Keratinocyte (primary cell): ENCODE results near the gene ITPKC. TPM values are rescaled to one million over a fixed set of nuclear protein-coding genes. Genes with fewer than 3 reads are reported as not detected.

Source experiments
- DNase-seq: peaks from one replicate; pipeline ENCODE4 v3.0.0-alpha.2; 2011; ENCODE audit warnings: low read depth, missing footprints, low spot score
- FAIRE-seq: peaks from 2 replicates; lab custom pipeline; 2011; peaks lifted over from hg19 to GRCh38; lab: Jason Lieb, UNC
- H2AFZ ChIP-seq: 2 replicates; pipeline ENCODE4 v1.6.0; 2012; ENCODE audit warnings: low read length, control low read depth, inconsistent platforms; ENCODE audit not compliant: control insufficient read depth
- H3K27ac ChIP-seq: 2 replicates; pipeline ENCODE4 v1.5.1; 2011; ENCODE audit warnings: low read length; ENCODE audit not compliant: control insufficient read depth, insufficient read depth
- H3K27me3 ChIP-seq: 3 replicates; pipeline ENCODE4 v1.6.0; 2011; ENCODE audit warnings: low read length; ENCODE audit not compliant: control insufficient read depth, insufficient read depth; ENCODE audit errors: extremely low read depth
- H3K36me3 ChIP-seq, 2 experiments: 2 replicates in 1 of 2; 3 replicates in 1 of 2; pipeline ENCODE4 v1.5.1; 2011; ENCODE audit warnings: low read length in 2 of 2, mild to moderate bottlenecking in 1 of 2; ENCODE audit not compliant: control insufficient read depth in 2 of 2, insufficient read depth in 2 of 2; ENCODE audit errors: extremely low read depth in 1 of 2
- H3K4me1 ChIP-seq: 3 replicates; pipeline ENCODE4 v1.5.1; 2011; ENCODE audit warnings: low read length; ENCODE audit not compliant: control insufficient read depth, insufficient read depth; ENCODE audit errors: extremely low read depth
- H3K4me2 ChIP-seq: 3 replicates; pipeline ENCODE4 v1.6.0; 2011; ENCODE audit warnings: low read depth, low read length; ENCODE audit not compliant: control insufficient read depth, insufficient read depth; ENCODE audit errors: extremely low read depth
- H3K4me3 ChIP-seq, 3 experiments: fragments of 200-600 bp in 1 of 3; sonication (generic) in 1 of 3; 2 replicates in 2 of 3; 3 replicates in 1 of 3; pipeline ENCODE4 v1.5.1; 2011 to 2016; ENCODE audit warnings: low read length in 3 of 3, mild to moderate bottlenecking in 3 of 3, control low read depth in 2 of 3, inconsistent platforms in 1 of 3, low read depth in 1 of 3, mixed read lengths in 1 of 3, mixed run types in 1 of 3, moderate library complexity in 1 of 3; ENCODE audit not compliant: control insufficient read depth in 2 of 3, insufficient read depth in 2 of 3; ENCODE audit errors: extremely low read depth in 1 of 3
- H3K79me2 ChIP-seq: 2 replicates; pipeline ENCODE4 v1.6.0; 2012; ENCODE audit warnings: low read length; ENCODE audit not compliant: control insufficient read depth, insufficient read depth
- H3K9ac ChIP-seq: 3 replicates; pipeline ENCODE4 v1.6.0; 2011; ENCODE audit warnings: low read length; ENCODE audit not compliant: control insufficient read depth, insufficient read depth; ENCODE audit errors: extremely low read depth
- H3K9me1 ChIP-seq: 3 replicates; pipeline ENCODE4 v1.6.0; 2011; ENCODE audit warnings: low read length; ENCODE audit not compliant: control insufficient read depth, insufficient read depth; ENCODE audit errors: extremely low read depth
- H3K9me3 ChIP-seq: 2 replicates; pipeline ENCODE4 v1.5.1; 2012; ENCODE audit warnings: low read depth, low read length; ENCODE audit not compliant: control insufficient read depth
- H4K20me1 ChIP-seq: 3 replicates; pipeline ENCODE4 v1.6.0; 2011; ENCODE audit warnings: low read length; ENCODE audit not compliant: control insufficient read depth, insufficient read depth; ENCODE audit errors: extremely low read depth
- EZH2 ChIP-seq: IDR thresholded peaks from one replicate; pipeline ENCODE4 v1.6.1; 2012; ENCODE audit warnings: inconsistent platforms, mild to moderate bottlenecking, low read length, moderate library complexity
- dilution Hi-C: fragments of 300-500 bp; cut with MboI; formaldehyde crosslinking; loops from one replicate; pipeline ENCODE4 v1.7.0; 2020; ENCODE audit warnings: low sequenced_read_pairs; ENCODE audit not compliant: extremely low pct_ligation_motif_present
- polyA plus RNA-seq, 5 experiments: library from polyadenylated mRNA; depleted of rRNA in 3 of 5; stranded (reverse) in 3 of 5; stranded (forward) in 1 of 5; unstranded in 1 of 5; fragments of >200 nt; gene quantifications; 1 replicate in 1 of 5; 2 replicates in 3 of 5; 3 replicates in 1 of 5; pipeline versions ENCODE4 v1.2.1 to v1.2.3, GENCODE V29; 2011 to 2012; ENCODE audit warnings: missing spikeins in 2 of 5, low read depth in 1 of 5, low replicate concordance in 1 of 5
- TF ChIP-seq, protein P1 (sequence below), 3 experiments: IDR thresholded peaks in 1 of 3; conservative IDR thresholded peaks in 1 of 3; optimal IDR thresholded peaks in 1 of 3; 2 replicates in 2 of 3; 3 replicates in 1 of 3; pipeline versions ENCODE3 to v1.5.1; 2011; ENCODE audit warnings: low read length in 3 of 3, mild to moderate bottlenecking in 3 of 3, moderate library complexity in 2 of 3, control low read depth in 1 of 3, inconsistent platforms in 1 of 3; ENCODE audit not compliant: insufficient read depth in 2 of 3; ENCODE audit errors: extremely low read depth in 1 of 3

The ITPKC gene
- polyA plus RNA-seq, 1 donor (not counting 4 experiments of a cell fraction or from before 2014, with no cell fraction given) = 17.2 TPM

GRCh38 chr19:40752257-40752781 lies 35.4 kb downstream of the ITPKC start:
- no peak overlapping the region for H2AFZ ChIP-seq
- TF ChIP-seq, protein P1, sequence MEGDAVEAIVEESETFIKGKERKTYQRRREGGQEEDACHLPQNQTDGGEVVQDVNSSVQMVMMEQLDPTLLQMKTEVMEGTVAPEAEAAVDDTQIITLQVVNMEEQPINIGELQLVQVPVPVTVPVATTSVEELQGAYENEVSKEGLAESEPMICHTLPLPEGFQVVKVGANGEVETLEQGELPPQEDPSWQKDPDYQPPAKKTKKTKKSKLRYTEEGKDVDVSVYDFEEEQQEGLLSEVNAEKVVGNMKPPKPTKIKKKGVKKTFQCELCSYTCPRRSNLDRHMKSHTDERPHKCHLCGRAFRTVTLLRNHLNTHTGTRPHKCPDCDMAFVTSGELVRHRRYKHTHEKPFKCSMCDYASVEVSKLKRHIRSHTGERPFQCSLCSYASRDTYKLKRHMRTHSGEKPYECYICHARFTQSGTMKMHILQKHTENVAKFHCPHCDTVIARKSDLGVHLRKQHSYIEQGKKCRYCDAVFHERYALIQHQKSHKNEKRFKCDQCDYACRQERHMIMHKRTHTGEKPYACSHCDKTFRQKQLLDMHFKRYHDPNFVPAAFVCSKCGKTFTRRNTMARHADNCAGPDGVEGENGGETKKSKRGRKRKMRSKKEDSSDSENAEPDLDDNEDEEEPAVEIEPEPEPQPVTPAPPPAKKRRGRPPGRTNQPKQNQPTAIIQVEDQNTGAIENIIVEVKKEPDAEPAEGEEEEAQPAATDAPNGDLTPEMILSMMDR (optimal IDR thresholded peaks at IDR 0.05 in 1 of 3, IDR thresholded peaks at IDR 0.05 in 1 of 3, conservative IDR thresholded peaks at IDR 0.05 in 1 of 3; ENCODE audit: extremely low read depth in 1 of 3, insufficient read depth in 2 of 3, low read length in 3 of 3) = no peak
- TF ChIP-seq EZH2 = no peak
- peaks cover 60% of the 10 kb centered on the region for H3K79me2 ChIP-seq
- peaks cover 9% of the 10 kb centered on the region for H3K9me1 ChIP-seq
- no peak for FAIRE-seq
- H3K4me1 ChIP-seq = peaks cover 42% of the 10 kb centered on the region
- H3K27me3 ChIP-seq = no peaks in the 10 kb centered on the region
- H3K9me3 ChIP-seq = no peaks in the 10 kb centered on the region
- peak overlapping the region; percentile 99 for H3K27ac ChIP-seq
- H3K4me2 ChIP-seq = peak overlapping the region; percentile 85
- no peak for DNase-seq
- H3K4me3 ChIP-seq = peak overlapping the region; percentile 54 to 100 (median 99)
- peaks cover 6 to 35% of the 10 kb centered on the region in 2 experiments for H3K36me3 ChIP-seq
- peak overlapping the region; percentile 100 for H3K9ac ChIP-seq
- dilution Hi-C loops = no loop called here
- peaks cover 17% of the 10 kb centered on the region for H4K20me1 ChIP-seq

- H3K4me1 ChIP-seq = peaks cover 34% of the 10 kb centered on the region
- H3K4me2 ChIP-seq = peak overlapping the region; percentile 41
- peaks cover 9% of the 10 kb centered on the region for H3K9me1 ChIP-seq
- FAIRE-seq (no peak), DNase-seq (no peak)
- no peak for TF ChIP-seq EZH2
- TF ChIP-seq, protein P1 (optimal IDR thresholded peaks at IDR 0.05 in 1 of 3, IDR thresholded peaks at IDR 0.05 in 1 of 3, conservative IDR thresholded peaks at IDR 0.05 in 1 of 3; ENCODE audit: extremely low read depth in 1 of 3, insufficient read depth in 2 of 3, low read length in 3 of 3) = no peak
- peaks cover 19% of the 10 kb centered on the region for H4K20me1 ChIP-seq
- H3K4me3 ChIP-seq = no peak overlapping the region
- no peaks in the 10 kb centered on the region for H3K27me3 ChIP-seq
- peaks cover 77% of the 10 kb centered on the region for H3K79me2 ChIP-seq
- H2AFZ ChIP-seq = no peak overlapping the region
- dilution Hi-C loops = no loop called here
- peak overlapping the region; percentile 36 for H3K27ac ChIP-seq
- no peaks in the 10 kb centered on the region for H3K9me3 ChIP-seq
- H3K9ac ChIP-seq = peak overlapping the region; percentile 13
- H3K36me3 ChIP-seq = peaks cover 20 to 50% of the 10 kb centered on the region in 2 experiments
Measured at GRCh38 chr19:40754611-40755247, 37.8 kb downstream of the ITPKC start.
